Endodermal cell (in vitro differentiated cells): ENCODE results near the gene COTL1. TPM values are rescaled to one million over a fixed set of nuclear protein-coding genes. Genes with fewer than 3 reads are reported as not detected.

Source experiments
- DNase-seq: peaks from one replicate; pipeline ENCODE4 v3.0.0-alpha.2; 2017
- H3K27ac ChIP-seq: 2 replicates; pipeline ENCODE4 v1.5.1; 2013; ENCODE audit warnings: mild to moderate bottlenecking, low read depth, low read length, moderate library complexity
- H3K27me3 ChIP-seq: 2 replicates; pipeline ENCODE4 v1.6.1; 2013; ENCODE audit warnings: mild to moderate bottlenecking, low read length, moderate library complexity; ENCODE audit not compliant: insufficient read depth, control insufficient read depth, poor library complexity, severe bottlenecking
- H3K36me3 ChIP-seq: 2 replicates; pipeline ENCODE4 v1.7.0; 2013; ENCODE audit warnings: mild to moderate bottlenecking, low read length, moderate library complexity; ENCODE audit not compliant: control insufficient read depth, insufficient read depth
- H3K4me1 ChIP-seq: one replicate; pipeline ENCODE4 v1.7.0; 2013; ENCODE audit warnings: low read length; ENCODE audit not compliant: control insufficient read depth, insufficient read depth
- H3K4me3 ChIP-seq: 2 replicates; pipeline ENCODE4 v1.5.1; 2013; ENCODE audit warnings: mild to moderate bottlenecking, low read length, moderate library complexity
- H3K9ac ChIP-seq: 2 replicates; pipeline ENCODE4 v1.6.1; 2013; ENCODE audit warnings: mild to moderate bottlenecking, low read length, moderate library complexity; ENCODE audit not compliant: poor library complexity, severe bottlenecking; ENCODE audit errors: extremely low read depth
- H3K9me3 ChIP-seq: 2 replicates; pipeline ENCODE4 v1.6.1; 2013; ENCODE audit warnings: mild to moderate bottlenecking, low read length, moderate library complexity; ENCODE audit not compliant: control insufficient read depth
- H3K27ac Mint-ChIP-seq: 2 replicates; pipeline ENCODE4 v1.8.0; 2020; ENCODE audit warnings: mixed read lengths
- H3K27me3 Mint-ChIP-seq: 2 replicates; pipeline ENCODE4 v1.8.0; 2021; ENCODE audit warnings: mild to moderate bottlenecking, mixed read lengths; ENCODE audit not compliant: insufficient read depth
- H3K36me3 Mint-ChIP-seq: 2 replicates; pipeline ENCODE4 v1.8.0; 2020; ENCODE audit warnings: low read depth, mixed read lengths
- H3K4me1 Mint-ChIP-seq: 2 replicates; pipeline ENCODE4 v1.8.0; 2020; ENCODE audit warnings: mixed read lengths
- H3K4me3 Mint-ChIP-seq: 2 replicates; pipeline ENCODE4 v1.8.0; 2020; ENCODE audit warnings: mild to moderate bottlenecking, moderate library complexity, mixed read lengths
- H3K9me3 Mint-ChIP-seq: 2 replicates; pipeline ENCODE4 v1.8.0; 2020; ENCODE audit warnings: mild to moderate bottlenecking, mixed read lengths
- WGBS, 2 experiments: methylation state at CpG; one replicate each; pipeline versions ENCODE4 v1.1.5 to v1.1.7; 2013; ENCODE audit warnings: missing lambda C conversion rate in 2 of 2, mixed read lengths in 1 of 2; ENCODE audit not compliant: insufficient coverage in 1 of 2, insufficient read length in 1 of 2; 5-methylcytosine and 5-hydroxymethylcytosine counted together
- total RNA-seq, 2 donors: library from RNA; stranded (reverse); fragmentation: NEBNext Ultra II Directional in 1 of 2; extraction: Animal tissue kit (Norgen Biotek cat#: 25700) in 1 of 2; gene quantifications; 2 replicates in 1 of 2; 3 replicates in 1 of 2; pipeline ENCODE4 v1.2.1, GENCODE V29; 2021
- TF ChIP-seq, protein P1 (sequence below): fragments of 200-600 bp; sonication (generic); conservative IDR thresholded peaks from 2 replicates; pipeline ENCODE4 v1.5.0; 2021; ENCODE audit warnings: antibody characterized with exemption, mild to moderate bottlenecking

The COTL1 gene
- total RNA-seq, 2 donors from 2014 or later = 33.4 to 34.9 TPM

DNA sequence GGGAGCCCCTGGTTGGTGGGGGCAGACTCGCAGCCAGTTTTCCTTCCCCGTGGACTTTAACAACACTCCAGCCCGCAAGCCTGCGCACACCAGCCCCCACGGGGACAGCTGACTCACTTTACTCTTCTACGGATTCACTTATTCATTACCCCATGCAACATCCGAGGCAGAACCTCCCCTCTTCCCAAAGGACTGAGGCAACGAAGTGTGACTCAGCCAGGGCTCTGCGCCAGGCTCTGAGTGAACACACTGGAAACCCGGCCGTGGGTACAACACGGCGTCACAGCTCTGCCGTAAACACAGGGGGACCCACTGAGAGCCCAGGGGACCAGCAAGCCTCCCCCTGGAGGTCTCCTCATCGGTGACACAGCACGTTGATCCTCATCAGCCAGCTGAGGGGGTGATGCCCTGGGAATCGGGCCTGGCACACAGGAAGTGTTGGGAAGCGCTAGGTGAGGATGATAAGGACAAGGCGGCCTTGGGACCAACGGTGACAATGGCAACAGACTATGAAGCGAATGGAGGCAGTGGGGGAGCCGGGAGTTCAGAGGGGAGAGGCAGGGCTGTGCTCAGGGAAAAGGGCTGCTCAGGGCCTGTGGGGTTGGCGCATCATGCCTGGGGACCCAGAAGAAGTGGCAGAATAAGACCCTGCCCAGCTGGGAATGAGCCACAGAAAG, 14.6 kb downstream of the COTL1 start:
- no peak overlapping the region for H3K4me3 Mint-ChIP-seq
- 83 to 91% methylated on average over 21 to 23 of the region's 23 CpGs for WGBS, 2 experiments

DNA sequence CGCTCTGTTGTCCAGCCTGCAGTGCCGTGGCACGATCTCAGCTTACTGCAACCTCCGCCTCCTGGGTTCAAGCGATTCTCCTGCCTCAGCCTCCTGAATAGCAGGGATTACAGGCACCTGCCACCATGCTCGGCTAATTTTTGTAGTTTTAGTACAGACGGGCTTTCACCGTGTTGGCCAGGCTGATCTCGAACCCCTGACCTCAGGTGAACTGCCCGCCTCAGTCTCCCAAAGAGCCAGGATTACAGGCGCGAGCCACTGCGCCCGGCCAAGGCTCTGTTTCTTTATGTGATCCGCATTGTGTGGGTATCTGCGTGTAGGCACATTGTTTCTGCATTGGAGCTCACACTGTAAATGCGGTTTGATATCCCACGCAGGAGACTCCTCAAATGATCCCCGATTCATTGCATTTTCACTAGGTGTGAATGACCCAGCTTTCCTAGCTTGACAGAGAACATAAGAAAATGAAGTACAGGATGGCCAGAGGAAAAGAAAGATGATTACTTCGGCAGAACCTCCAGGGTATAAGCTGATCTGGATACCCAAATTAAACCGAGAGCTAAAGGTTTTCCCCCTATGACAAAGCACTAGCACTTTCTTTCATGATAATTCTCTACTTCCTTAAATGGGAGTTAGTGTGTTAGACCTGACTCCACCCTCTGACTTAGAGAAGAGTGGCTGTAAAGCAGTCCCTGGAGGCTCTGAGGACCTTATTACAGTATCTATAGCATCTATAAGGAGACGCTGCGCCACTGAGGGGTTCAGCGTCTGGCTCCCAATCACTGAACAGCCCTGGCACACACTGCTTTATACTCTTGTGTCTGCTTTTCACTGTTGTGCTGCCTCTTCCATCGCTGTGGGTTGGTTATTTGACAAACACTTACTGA, 17.3 kb downstream of the COTL1 start:
- no peaks in the 10 kb centered on the region for H3K27me3 Mint-ChIP-seq
- WGBS, 2 experiments = 82 to 87% methylated on average over 19 to 25 of the region's 25 CpGs
- TF ChIP-seq, protein P1, sequence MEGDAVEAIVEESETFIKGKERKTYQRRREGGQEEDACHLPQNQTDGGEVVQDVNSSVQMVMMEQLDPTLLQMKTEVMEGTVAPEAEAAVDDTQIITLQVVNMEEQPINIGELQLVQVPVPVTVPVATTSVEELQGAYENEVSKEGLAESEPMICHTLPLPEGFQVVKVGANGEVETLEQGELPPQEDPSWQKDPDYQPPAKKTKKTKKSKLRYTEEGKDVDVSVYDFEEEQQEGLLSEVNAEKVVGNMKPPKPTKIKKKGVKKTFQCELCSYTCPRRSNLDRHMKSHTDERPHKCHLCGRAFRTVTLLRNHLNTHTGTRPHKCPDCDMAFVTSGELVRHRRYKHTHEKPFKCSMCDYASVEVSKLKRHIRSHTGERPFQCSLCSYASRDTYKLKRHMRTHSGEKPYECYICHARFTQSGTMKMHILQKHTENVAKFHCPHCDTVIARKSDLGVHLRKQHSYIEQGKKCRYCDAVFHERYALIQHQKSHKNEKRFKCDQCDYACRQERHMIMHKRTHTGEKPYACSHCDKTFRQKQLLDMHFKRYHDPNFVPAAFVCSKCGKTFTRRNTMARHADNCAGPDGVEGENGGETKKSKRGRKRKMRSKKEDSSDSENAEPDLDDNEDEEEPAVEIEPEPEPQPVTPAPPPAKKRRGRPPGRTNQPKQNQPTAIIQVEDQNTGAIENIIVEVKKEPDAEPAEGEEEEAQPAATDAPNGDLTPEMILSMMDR = no peak
- H3K36me3 Mint-ChIP-seq = peaks cover 4% of the 10 kb centered on the region
- no peaks in the 10 kb centered on the region for H3K9me3 Mint-ChIP-seq
- no peak overlapping the region for H3K27ac Mint-ChIP-seq
- Histone ChIP-seq H3K36me3 (peaks cover 3% of the 10 kb centered on the region), H3K9ac (no peak overlapping the region), H3K27me3 (no peaks in the 10 kb centered on the region), H3K9me3 (no peaks in the 10 kb centered on the region), H3K27ac (peak overlapping the region; percentile 87), H3K4me1 (peaks cover 6% of the 10 kb centered on the region), H3K4me3 (no peak overlapping the region)
- no peak overlapping the region for H3K4me3 Mint-ChIP-seq
- peaks cover 34% of the 10 kb centered on the region for H3K4me1 Mint-ChIP-seq
- no peak for DNase-seq

More for the DNA sequence above, 14.6 kb downstream of the COTL1 start:
- Mint-ChIP-seq H3K27ac (no peak overlapping the region), H3K4me1 (peaks cover 30% of the 10 kb centered on the region), H3K27me3 (no peaks in the 10 kb centered on the region), H3K36me3 (peaks cover 4% of the 10 kb centered on the region), H3K9me3 (no peaks in the 10 kb centered on the region)
- Histone ChIP-seq H3K9me3 (no peaks in the 10 kb centered on the region), H3K27me3 (no peaks in the 10 kb centered on the region), H3K36me3 (peaks cover 3% of the 10 kb centered on the region), H3K27ac (peak overlapping the region; percentile 57), H3K9ac (no peak overlapping the region), H3K4me3 (no peak overlapping the region), H3K4me1 (peaks cover 6% of the 10 kb centered on the region)
- no peak for DNase-seq
- TF ChIP-seq, protein P1 = no peak

DNA sequence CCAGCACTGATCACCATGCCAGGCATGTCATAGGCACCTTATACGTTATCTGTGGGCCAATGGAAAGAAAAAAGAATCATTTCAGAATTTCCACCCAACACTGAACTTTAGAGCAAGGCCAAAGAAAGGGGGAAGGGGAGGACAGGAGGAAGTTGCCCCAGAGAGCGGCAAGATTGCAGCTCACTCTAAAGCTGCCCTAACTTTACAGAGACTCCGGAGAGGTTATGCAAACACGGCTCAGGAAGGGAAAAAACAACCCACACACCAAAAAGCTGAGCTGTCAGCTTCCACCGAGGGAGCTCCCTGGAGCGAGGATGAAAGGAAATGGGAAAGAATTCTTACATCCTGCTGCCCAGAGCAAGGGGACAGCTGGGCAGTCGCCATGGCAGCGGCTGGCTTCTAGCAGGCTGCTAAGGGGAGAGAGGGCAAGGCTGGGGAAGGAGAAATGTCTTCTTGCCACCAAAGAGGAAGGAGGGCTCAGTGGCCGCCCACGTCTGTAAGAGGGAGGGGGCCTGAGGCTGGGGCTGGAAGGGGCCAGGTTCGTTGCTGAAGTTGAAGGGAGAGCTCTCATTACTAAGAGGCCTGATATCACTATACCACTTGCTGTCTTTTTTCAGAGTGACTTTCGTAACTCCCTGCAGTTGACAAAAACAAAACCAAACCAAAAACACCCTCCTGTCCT, 18.2 kb downstream of the COTL1 start:
- Histone ChIP-seq H3K9me3 (no peaks in the 10 kb centered on the region), H3K27me3 (no peaks in the 10 kb centered on the region), H3K9ac (peak overlapping the region; percentile 27), H3K4me1 (peaks cover 6% of the 10 kb centered on the region), H3K27ac (peak overlapping the region; percentile 87), H3K4me3 (peak overlapping the region; percentile 73), H3K36me3 (no peaks in the 10 kb centered on the region)
- 12% methylated on average over 12 of the region's 12 CpGs; no CpG with 5 or more reads in 1 of the 2 experiments for WGBS, 2 experiments
- Mint-ChIP-seq H3K4me1 (peaks cover 32% of the 10 kb centered on the region), H3K9me3 (no peaks in the 10 kb centered on the region), H3K36me3 (no peaks in the 10 kb centered on the region), H3K27me3 (no peaks in the 10 kb centered on the region), H3K4me3 (peak overlapping the region; percentile 33), H3K27ac (peak overlapping the region; percentile 81)
- DNase-seq = peak; percentile 94
- TF ChIP-seq, protein P1 = no peak
